Adipocyte (in vitro differentiated cells): Measurements from ENCODE around the gene USP15.

Experiments
- DNase-seq: peaks from one replicate; pipeline ENCODE4 v3.0.0-alpha.2; 2015; ENCODE audit warnings: low read depth
- H3K27me3 ChIP-seq: replicated peaks from 2 replicates; pipeline ENCODE4 v1.7.0; 2013; ENCODE audit warnings: mild to moderate bottlenecking, low read length, moderate library complexity; ENCODE audit not compliant: control insufficient read depth, insufficient read depth
- H3K36me3 ChIP-seq: 2 replicates; pipeline ENCODE4 v1.7.0; 2013; ENCODE audit warnings: low read length, mild to moderate bottlenecking, moderate library complexity; ENCODE audit not compliant: control insufficient read depth, insufficient read depth, severe bottlenecking
- H3K4me1 ChIP-seq: 2 replicates; pipeline ENCODE4 v1.7.0; 2013; ENCODE audit warnings: mild to moderate bottlenecking, low read length, moderate library complexity; ENCODE audit not compliant: control insufficient read depth, insufficient read depth
- H3K4me3 ChIP-seq: 2 replicates; pipeline ENCODE4 v1.7.0; 2013; ENCODE audit warnings: mild to moderate bottlenecking, low read length, moderate library complexity
- H3K9ac ChIP-seq: 2 replicates; pipeline ENCODE4 v1.7.0; 2013; ENCODE audit warnings: mild to moderate bottlenecking, low read length, moderate library complexity
- H3K9me3 ChIP-seq: 2 replicates; pipeline ENCODE4 v1.7.0; 2013; ENCODE audit warnings: mild to moderate bottlenecking, low read length, moderate library complexity; ENCODE audit not compliant: control insufficient read depth

USP15 gene

DNA sequence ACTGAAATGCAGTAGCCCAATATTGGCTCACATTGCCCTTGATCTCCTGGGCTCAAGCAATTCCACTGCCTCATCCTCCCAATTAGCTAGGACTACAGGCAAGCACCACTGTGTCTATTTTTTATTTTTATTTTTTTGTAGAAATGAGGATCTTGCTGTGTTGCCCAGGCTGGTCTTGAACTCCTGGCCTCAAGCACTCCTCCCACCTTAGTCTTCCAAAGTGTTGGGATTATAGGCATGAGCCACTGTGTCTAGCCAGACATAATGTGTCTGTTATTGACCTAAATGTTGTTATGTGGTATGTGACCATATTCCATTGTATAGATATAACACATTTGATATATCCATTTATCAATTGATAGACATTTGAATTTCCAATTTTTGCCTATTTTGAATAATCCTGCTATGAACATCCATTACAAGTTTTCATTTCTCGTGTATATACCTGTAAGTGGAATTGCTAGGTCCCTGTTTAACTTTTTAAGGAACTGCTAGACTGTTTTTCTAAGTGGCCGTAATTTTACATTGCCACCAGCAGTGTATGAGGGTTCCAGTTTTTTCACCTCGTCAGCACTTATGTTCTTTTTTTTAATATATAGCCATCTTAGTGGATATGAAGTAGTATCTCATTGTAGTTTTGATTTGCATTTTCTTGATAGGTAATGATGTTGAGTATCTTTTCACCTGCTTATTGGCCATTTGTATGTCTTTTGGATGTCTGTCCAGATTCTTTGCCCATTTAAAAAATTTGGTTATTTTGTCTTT lies 9.4 kb downstream of the USP15 start:
- Histone ChIP-seq H3K36me3 (no peaks in the 10 kb centered on the region), H3K4me3 (no peak overlapping the region), H3K27me3 (no peaks in the 10 kb centered on the region), H3K9me3 (no peaks in the 10 kb centered on the region), H3K4me1 (peaks cover 48% of the 10 kb centered on the region), H3K9ac (no peak overlapping the region)
- DNase-seq, result no peak

DNA sequence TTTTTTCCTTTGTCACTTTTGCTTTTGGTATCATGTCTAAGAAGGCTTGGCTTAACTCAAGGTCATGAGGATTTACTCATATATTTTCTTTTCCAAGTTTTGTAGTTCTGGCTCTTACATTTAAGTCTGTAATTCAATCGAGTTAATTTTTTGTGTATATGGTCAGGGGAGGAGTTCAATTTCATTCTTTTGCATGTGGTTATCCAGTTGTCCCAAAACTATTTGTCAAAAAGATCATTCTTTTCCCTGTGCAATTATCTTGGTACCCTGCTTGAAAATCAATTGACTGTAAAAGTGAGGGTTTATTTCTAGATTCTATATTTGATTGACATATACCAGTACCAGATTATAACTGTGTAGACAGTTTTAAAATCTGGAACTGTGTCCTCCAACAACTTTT lies 10.2 kb downstream of the USP15 start:
- peaks cover 42% of the 10 kb centered on the region for H3K4me1 ChIP-seq
- no peaks in the 10 kb centered on the region for H3K36me3 ChIP-seq

DNA sequence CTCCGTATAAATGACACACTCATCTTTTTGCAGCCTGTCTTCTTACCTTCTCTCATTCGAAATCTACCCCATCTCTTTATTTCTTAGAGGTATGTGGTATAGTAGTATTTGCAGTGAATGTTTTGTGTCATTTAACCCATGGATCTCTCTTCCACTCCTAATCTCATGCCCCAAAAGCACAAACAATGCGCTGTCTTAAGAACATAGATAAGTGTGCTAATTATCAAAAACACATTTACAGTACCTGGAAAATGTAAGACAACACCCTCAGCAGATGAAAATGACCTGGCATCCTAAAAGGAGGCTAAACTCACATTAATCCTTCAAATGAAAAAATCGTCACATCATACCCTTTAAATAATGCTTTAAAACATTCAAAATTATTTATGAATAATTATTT lies 10.7 kb downstream of the USP15 start:
- Histone ChIP-seq H3K27me3 (no peaks in the 10 kb centered on the region), H3K9me3 (no peaks in the 10 kb centered on the region), H3K4me1 (peaks cover 46% of the 10 kb centered on the region), H3K9ac (no peak overlapping the region), H3K36me3 (no peaks in the 10 kb centered on the region), H3K4me3 (no peak overlapping the region)
- no peak for DNase-seq

More for the DNA sequence above, 10.2 kb downstream of the USP15 start:
- Histone ChIP-seq H3K9ac (no peak overlapping the region), H3K9me3 (no peaks in the 10 kb centered on the region), H3K27me3 (no peaks in the 10 kb centered on the region), H3K4me3 (no peak overlapping the region)
- DNase-seq, result no peak

- Histone ChIP-seq H3K27me3 (no peaks in the 10 kb centered on the region), H3K9ac (no peak overlapping the region), H3K4me1 (peaks cover 43% of the 10 kb centered on the region), H3K4me3 (no peak overlapping the region), H3K36me3 (no peaks in the 10 kb centered on the region), H3K9me3 (no peaks in the 10 kb centered on the region)
- DNase-seq, result no peak
Observed at GRCh38 chr12:62272936-62273552, 12.8 kb downstream of the USP15 start.

DNA sequence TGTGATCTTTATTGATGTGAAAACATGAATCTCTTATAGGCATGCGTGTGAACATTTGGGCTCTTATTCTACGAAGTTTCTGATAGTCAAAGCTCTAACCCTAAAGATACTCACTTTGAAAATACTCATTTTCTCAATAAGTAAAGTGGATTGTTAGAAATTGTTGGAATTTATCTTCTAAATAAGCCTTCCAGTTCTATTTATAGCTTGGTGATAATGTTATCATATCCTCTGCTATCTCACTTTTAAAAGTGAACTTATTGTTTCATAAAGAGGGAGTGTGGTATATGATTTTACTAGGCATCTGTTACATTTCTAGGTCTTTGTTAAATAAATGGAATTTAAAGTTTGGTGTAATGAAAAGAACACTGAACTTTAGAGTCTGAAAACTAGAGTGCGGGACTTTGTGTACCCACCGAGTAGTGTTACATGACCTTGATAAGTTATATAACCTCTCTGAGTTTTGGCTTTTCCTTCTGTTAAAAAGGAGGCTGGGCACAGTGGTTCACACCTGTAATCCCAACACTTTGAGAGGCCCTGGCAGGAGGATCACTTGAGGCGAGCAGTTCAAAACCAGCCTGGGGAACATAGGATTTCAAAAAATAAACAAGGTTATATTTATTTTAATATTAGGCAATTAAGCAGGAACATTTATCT lies 13.6 kb downstream of the USP15 start:
- peaks cover 37% of the 10 kb centered on the region for H3K4me1 ChIP-seq
- no peaks in the 10 kb centered on the region for H3K27me3 ChIP-seq
- DNase-seq, result no peak
- H3K9ac ChIP-seq, result no peak overlapping the region
- H3K36me3 ChIP-seq, result no peaks in the 10 kb centered on the region
- H3K9me3 ChIP-seq, result no peaks in the 10 kb centered on the region
- H3K4me3 ChIP-seq, result no peak overlapping the region

GRCh38 chr12:62278022-62278421 lies 17.8 kb downstream of the USP15 start:
- Histone ChIP-seq H3K9me3 (no peaks in the 10 kb centered on the region), H3K36me3 (no peaks in the 10 kb centered on the region), H3K4me1 (peaks cover 8% of the 10 kb centered on the region), H3K4me3 (no peak overlapping the region), H3K27me3 (no peaks in the 10 kb centered on the region), H3K9ac (no peak overlapping the region)
- no peak for DNase-seq

DNA sequence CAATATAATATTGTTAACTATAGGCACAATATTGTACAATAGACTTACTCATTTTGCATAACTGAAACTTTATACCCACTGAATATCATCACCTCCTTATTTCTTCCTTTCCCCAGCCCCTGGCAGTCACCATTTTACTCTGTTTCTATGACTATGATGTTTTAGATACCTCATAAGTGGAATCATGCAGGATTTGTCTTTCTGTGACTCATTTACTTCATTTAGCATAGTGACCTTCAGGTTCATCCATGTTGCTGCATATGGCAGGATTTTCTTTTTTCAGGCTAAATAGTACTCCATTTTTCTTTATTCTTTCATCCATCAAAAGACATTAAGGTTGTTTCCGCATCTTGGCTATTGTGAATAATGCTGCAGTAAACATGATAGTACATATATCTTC lies 18.9 kb downstream of the USP15 start:
- H3K36me3 ChIP-seq, result no peaks in the 10 kb centered on the region
- no peaks in the 10 kb centered on the region for H3K27me3 ChIP-seq
- DNase-seq, result no peak
- H3K4me3 ChIP-seq, result no peak overlapping the region
- no peaks in the 10 kb centered on the region for H3K9me3 ChIP-seq
- no peak overlapping the region for H3K9ac ChIP-seq
- H3K4me1 ChIP-seq, result peaks cover 8% of the 10 kb centered on the region

GRCh38 chr12:62279961-62280360 lies 19.8 kb downstream of the USP15 start:
- Histone ChIP-seq H3K9me3 (no peaks in the 10 kb centered on the region), H3K36me3 (no peaks in the 10 kb centered on the region), H3K27me3 (no peaks in the 10 kb centered on the region), H3K4me3 (no peak overlapping the region), H3K4me1 (peaks cover 8% of the 10 kb centered on the region), H3K9ac (no peak overlapping the region)
- no peak for DNase-seq

GRCh38 chr12:62282057-62282774 lies 22.0 kb downstream of the USP15 start:
- peak; percentile 49 for DNase-seq

DNA sequence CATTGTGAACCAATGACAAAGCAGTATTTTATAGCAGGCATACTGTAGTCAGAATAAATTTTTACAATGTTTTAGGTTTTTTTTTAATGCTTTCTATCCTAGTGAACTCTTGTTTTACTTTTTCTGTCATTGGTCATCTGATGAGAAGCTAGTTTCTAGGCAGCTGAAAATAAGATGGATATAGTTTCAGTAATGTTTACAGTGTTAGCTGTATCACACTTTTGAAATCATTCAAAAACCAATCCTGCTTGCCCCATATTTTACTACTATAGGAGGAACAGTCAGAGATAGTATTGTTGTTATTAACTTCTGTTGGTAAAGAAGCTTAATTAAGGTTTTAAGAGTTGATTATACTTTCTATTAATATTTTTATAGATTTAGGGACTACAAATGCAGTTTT lies 24.5 kb downstream of the USP15 start:
- H3K27me3 ChIP-seq, result no peaks in the 10 kb centered on the region

More at GRCh38 chr12:62282057-62282774, 22.0 kb downstream of the USP15 start:
- H3K27me3 ChIP-seq, result no peaks in the 10 kb centered on the region
- no peaks in the 10 kb centered on the region for H3K36me3 ChIP-seq
- no peak overlapping the region for H3K4me3 ChIP-seq
- H3K9ac ChIP-seq, result no peak overlapping the region
- H3K4me1 ChIP-seq, result no peaks in the 10 kb centered on the region
- no peaks in the 10 kb centered on the region for H3K9me3 ChIP-seq

GRCh38 chr12:62285284-62285683 lies 25.1 kb downstream of the USP15 start:
- H3K36me3 ChIP-seq, result no peaks in the 10 kb centered on the region
- H3K4me3 ChIP-seq, result no peak overlapping the region
- H3K9ac ChIP-seq, result no peak overlapping the region
- no peak for DNase-seq
- H3K27me3 ChIP-seq, result no peaks in the 10 kb centered on the region
- peaks cover 6% of the 10 kb centered on the region for H3K9me3 ChIP-seq
- no peaks in the 10 kb centered on the region for H3K4me1 ChIP-seq

More for the DNA sequence above, 24.5 kb downstream of the USP15 start:
- H3K9me3 ChIP-seq, result peaks cover 5% of the 10 kb centered on the region
- no peak overlapping the region for H3K4me3 ChIP-seq
- H3K36me3 ChIP-seq, result no peaks in the 10 kb centered on the region
- no peak for DNase-seq
- no peak overlapping the region for H3K9ac ChIP-seq
- H3K4me1 ChIP-seq, result no peaks in the 10 kb centered on the region
